GM19324 (cell line): ENCODE data around the gene TMEM200A.
"Not testable (repeated sequence)": the region's sequence is repeated elsewhere in the genome, so short reads cannot be mapped to it uniquely, and the experiment has no call there.

ENCODE experiments used
- ATAC-seq: cut with Tn5 transposase; IDR thresholded peaks from one replicate; pipeline ENCODE4 v1.9.1; 2021; ENCODE audit warnings: mild to moderate bottlenecking, moderate library complexity; ENCODE audit not compliant: unreplicated experiment, low FRiP score

Gene TMEM200A

DNA sequence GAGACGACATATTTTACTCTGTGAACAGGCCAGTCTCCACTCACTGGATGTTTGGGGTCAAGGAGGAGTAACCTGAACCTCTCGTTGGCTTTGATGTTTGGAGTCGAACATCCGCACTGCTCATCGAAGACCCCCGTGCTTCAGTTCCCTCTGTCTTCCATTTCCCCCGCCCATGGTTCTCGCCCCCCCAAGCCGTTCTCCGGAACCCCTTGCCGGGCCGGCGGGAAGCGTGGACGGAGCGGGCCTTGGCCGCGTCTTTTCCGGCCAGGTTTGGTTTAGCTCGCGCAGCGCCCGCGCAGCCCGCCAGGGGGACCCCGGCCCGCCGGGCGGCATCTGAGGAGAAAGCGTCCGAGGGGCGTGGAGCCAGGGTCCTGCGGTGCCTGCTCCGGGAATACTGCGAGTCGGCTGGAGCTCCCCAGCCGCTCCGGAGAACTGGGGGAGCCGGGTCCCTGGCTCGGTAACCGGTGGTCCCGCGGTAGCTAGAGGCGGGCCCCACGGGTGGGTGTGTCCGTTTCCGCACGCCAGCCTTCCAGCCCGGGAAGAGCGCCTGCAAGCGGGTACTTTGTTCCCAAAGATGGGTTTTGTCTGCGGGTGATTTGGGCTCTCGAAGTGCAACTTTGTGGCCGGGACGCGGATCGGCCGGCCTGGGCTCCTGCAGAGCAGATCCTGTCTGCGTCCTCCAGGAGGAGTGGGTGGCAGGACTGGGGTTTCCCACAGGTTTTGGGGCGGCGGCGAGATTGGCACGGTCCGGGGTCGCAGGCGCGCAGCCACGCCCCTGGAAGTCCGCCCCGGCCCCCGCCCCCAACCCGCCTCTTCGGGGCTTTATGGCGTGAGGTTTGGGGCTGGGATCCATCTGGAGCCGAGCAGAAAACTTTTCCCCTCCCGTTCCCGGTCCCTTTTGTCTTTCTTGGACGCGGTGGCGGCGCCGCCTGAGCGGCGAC, at the start of gene TMEM200A:
Gene TMEM200A, plus strand, starts transcription at position 852 of the 941 bp plus-strand sequence. CDS start 74,406 bp downstream, outside the sequence.
- ATAC-seq = peak; percentile 57

DNA sequence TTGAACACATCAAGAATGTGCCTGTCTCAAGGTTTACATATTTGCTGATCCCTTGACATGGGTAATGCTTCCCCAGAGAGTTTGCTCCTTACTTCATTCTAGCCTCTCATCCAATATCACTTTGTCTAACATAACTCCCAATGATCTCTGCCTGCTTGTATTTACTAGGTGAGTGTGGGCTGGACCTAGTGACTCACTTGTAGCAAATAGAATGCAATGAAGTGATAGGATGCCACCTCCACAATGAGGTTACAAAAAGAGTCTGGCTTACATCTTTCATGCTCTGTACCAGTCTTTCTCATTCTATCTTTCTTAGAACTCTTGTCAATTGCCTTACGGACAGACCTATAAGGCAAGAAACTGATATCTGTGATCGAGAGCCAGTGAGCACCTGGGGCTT, 44.9 kb upstream of the TMEM200A start:
- ATAC-seq = no peak

DNA sequence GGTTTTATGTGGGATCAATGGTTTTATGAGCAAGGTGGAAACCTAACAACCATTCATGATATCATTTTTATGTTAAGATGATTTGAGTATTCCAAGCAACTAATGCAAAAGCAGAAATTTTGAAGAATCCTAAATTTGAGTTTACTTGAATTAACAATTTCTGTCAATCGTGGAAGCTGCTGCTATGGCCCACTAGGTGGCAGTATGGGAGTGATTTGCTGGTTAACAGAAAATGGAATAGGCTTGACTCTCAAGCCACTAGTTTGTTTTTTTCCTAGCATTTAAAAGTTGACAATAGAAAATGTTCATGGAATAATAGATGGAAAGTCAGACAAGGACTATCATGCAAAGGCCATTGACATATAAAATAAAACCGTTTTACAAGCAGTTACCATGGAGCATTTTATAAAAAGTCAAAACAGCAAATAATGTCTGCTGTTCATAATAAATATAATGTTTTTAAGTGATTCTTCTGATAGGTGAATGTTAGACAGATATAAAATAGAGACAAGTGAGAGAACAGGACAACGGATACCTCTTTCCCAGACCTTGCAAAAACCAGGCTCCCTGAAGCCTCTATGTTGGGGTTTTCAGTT, 43.0 kb upstream of the TMEM200A start:
- no peak for ATAC-seq

DNA sequence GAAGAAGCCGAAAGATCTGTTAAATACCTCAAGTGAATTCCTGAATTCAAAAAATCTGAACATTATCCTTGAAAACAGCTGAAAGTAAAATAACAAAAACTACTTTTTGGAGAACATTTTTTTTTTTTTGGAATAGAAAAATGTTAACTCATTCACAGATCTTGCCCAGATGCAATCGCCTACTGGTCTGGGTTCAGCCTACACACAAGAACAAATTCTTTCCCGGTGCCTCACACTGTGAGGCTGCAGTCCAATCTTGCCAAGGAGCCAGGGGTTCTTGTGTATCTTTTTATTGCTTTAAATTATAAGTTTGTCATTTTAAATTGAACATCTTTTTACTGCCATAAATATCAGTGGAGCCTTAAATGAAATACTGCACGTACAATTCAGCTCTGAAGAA, 41.2 kb upstream of the TMEM200A start:
- ATAC-seq = no peak

DNA sequence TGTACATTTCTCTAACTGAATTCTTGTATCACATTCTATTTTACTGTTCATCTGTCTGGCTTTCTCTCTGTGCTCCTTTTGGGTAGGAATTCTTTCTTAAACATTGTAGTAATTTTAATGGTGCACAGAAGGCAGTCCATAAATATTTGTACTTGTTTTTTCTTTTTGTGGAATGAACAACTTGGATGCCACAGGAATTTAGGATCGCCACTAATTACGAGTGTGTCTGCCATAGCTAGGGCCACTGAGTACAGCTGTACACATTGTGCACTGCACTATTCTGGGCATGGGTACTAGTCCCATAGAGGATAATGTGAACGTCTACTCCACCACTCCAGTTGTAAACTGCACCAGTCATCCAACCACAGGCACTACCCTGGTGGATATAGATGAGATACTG, 39.3 kb upstream of the TMEM200A start:
- ATAC-seq = no peak

DNA sequence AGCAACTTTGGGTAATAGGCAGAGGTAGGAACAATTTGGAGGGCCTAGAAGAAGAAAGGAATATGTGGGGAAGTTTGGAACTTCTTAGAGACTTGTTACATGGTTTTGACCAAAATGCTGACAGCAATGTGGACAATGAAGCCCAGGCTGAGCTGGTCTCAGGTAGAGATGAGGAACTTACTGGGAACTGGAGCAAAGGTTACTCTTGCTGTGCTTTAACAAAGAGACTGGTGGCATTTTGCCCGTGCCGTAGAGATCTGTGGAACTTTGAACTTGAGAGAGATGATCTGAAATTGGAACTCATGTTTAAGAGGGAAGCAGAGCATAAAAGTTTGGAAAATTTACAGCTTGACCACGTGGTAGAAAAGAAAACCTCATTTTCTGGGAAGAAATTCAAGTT, 28.3 kb upstream of the TMEM200A start:
- no peak for ATAC-seq

DNA sequence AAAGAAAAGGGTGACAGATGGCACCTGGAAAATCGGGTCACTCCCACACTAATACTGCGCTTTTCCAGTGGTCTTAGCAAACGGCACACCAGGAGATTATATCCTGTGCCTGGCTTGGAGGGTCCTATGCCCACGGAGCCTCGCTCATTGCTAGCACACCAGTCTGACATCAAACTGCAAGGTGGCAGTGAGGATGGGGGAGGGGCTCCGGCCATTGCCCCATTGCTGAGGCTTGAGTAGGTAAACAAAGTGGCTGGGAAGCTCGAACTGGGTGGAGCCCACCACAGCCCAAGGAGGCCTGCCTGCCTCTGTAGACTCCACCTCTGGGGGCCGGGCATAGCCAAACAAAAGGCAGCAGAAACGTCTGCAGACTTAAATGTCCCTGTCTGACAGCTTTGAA, 19.5 kb upstream of the TMEM200A start:
- ATAC-seq = not testable (repeated sequence)

DNA sequence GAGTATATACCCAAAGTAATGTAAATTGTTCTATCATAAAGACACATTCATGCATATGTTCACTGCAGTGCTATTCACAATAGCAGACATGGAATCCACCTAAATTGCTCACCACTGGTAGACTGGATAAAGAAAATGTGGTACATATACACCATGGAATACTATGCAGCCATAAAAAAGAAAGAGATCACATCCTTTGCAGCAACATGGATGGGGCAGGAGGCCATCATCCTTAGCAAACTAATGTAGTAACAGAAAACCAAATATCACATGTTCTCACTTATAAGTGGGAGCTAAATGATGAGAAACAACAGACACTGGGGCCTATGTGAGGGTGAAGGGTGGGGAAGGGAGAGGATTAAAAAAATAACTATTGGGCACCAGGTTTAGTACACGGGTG, 11.5 kb upstream of the TMEM200A start:
- no peak for ATAC-seq

DNA sequence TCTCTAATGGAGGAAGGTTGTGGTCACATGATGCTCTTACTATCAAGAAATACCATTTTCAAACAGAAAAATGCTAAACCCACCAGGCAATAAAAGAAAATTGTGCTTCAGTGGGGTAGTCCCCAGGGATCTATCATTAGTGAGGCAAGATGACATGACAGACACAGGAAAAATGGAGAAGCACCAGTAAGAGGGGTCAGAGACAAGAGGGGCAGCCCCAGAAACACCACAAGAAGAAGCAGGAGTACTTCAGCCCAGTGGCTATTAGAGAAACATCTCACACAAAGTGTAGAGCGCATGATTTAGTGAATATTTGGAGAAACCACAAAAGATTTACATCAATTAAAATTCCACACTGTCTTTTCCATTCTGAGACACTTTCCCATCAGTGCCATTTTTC, 10.2 kb upstream of the TMEM200A start:
- no peak for ATAC-seq

DNA sequence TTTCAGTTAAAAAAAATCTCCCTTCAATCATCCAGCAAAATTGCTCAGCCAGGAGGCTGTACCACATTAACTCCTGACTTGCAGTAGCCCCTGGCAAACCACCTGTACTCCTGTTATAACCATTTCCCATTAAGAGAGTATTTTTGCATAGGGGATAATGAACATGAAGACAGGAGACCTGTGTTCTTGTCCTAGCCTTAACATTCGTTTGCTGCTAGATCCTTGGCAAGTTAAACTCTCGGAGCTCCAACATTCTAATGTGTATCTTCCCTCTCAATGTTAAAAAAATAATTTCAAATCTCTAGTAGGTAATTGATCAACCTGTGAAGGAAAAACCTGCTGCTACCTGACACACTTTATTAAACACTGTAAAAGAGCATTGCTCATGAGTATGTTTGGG, 8.4 kb upstream of the TMEM200A start:
- no peak for ATAC-seq

DNA sequence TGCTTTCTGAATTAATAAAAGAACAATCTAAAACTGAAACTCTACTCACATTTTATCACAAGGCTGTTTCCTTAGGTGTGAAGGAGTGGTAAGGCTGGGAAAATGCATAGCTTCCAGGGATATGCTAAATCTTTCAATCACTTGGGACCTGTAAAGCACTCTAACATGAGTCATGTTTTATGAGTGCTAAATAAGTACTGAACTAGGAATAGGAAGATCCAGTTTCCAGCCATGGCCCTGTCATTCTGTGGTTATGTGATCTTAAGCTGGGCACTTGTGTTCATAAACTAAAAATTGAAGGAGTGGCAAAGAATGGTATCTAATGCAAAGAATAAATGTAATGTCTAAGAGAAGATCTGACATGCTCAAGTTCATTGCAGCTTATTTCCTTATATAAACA, 6.1 kb upstream of the TMEM200A start:
- no peak for ATAC-seq

DNA sequence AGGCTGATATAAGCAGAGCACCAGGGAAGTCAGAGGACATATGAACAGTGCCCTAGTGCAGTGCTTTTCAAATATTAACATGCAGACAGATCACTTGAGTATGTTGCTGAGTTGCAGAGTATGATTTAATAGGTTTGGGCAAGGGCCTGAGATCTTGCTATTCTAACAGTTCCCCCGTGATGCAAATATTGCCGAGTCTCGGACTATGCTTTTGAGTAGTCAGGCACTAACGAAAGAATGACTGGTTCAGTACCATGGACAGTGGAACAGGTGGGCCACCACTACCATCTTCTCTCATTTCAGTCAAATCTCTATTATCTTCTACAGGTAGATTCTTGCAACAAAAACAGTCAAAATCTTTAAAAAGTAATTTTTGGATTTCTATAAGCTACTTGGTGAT, 3.7 kb upstream of the TMEM200A start:
- ATAC-seq = no peak

DNA sequence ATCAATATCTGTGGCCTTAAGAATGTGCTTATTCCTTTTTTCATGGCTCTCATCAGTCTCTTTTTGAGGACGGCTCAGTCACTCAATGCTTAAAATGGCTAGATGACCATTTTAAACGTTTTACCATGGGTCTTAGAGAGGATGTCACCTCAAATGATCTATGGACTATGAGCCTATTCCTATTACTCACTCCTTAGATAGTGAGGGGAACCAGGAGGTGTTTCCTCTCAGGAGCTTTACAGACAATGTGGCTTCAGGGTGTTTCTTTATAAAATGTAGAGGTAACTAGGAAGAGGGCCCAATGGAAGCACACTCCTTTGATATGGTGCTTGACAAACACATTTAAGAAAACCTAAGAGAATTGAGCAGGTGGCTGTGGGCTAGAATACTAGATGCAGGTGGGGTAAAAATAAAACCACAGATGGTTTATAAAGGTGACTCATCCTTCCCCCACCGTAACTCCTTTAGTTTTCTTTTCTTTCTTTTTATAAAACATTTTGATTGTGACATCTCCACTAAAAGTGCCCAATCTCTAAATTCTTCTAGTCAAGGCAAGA, 1.5 kb upstream of the TMEM200A start:
- no peak for ATAC-seq

DNA sequence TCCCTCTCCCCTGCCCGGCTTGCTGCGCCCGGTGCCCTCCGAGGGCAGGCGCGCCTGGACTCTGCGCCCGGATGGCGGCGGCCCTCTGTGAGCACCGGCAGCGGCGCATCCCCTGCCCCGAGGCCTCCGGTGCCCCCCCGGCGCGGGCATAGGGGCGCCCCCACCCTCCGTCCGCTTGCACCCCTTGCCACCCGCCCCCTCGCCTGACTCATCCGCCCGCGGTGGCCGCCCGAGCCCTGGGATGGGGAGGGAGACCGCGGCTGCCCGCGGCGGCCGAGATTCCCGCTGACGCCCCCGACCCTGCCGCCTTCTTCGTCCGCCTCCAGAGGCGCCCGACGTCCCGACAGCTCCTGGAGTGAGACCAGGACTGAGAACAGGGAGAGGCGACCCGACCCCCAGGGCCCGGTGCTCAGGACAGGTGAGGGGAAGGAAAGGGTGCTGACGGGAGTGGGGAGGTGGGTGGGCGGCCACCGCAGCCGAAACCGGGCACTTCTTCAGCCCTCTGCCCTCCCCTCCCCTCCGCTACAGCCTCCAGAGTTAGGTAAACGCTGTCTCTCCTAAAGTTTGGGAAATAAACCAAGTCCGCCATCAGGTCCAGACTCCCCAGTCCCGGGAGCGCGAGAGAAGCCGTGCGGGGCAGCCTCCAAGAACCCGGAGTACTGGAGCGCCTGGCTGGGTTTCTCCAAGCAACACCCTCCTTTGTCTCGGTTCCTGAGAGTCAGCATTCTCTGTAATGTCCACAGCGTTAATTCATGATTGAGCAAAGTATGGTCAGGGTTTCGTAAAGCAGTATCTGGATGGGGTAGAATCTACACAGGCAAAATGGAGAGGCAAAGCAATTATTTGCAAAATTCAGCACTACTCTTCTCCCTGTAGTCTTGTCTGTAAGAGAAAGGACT, 539 bp downstream of the TMEM200A start:
- peak; percentile 18 for ATAC-seq

DNA sequence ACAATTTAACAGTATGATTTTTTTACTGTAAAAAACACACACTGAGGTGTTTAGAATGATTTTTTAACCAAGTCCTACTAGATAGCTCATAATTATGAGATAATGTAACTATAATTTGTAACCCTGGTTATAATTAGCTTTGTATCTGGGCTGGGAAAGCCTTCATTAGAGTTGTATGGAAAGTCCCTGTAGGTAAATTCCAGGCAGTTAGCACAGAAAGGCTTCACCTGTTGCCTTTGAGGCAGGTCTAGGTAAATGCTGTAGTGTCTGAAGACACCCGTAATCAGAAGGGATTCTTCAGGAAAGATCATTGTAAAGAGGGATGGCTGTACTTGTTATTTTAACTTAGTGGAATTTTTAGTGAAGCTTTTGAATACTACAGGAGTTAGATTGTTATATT, 1.9 kb downstream of the TMEM200A start:
- no peak for ATAC-seq

DNA sequence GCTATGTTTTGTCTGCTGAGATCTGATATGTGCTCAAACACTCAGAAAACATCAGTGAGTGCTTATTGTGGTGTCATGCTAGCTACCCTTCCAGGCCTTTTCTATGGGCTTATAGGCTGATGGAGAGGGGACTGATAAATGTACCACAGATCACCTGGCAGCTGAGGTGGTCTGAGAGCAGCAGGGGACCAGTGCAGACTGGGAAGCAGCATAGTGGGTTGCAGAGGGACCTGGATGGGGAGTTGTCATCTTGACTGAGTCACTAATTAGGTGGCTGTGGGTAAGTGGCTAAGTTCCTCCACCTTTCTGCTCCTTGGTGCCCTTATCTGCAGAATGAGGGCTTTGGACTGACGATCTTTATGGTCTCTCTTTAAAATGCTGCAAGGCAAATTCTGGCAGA, 2.8 kb downstream of the TMEM200A start:
- no peak for ATAC-seq

DNA sequence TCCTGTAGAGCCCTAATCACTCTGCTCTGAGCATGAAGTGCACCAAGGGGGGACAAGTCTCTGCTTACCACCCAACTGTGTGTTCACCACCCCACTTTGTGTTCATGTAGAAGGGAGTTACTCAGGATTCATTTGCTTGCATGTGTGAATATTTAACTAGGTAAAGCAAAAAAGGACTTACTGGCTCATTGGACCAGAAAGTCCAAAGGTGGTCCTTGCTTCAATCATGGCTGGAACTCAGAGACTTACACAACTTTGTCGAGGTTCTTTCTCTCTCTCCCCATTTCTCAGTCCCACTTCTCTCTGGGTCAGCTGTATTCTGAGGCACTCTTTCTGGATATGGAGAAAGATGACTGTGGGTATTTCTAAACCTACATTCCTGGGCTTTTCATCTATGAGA, 4.0 kb downstream of the TMEM200A start:
- ATAC-seq = peak; percentile 37

DNA sequence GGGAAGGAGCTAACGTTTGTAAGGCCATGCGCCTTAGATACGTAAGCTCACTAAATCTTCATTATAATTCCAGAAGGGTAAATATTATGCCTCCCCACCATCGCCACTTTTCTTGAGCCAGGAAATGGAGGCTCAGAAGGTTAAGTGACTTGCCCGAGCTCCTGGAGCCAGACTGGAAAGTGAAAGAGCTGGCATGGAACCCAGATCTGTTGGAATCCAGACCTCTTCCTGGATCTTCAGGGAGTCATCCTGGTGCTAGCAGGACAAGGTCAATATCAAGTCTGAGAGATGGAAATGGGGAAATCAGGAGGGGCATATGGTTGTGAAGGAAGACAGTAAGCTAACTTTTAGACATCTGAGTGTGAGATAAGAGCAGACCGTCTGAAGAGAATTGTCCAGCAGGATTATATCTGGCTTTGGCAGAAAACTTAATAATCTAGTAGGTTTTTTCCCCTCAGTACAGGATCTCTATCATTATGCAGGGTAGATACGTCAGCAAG, 6.2 kb downstream of the TMEM200A start:
- ATAC-seq = no peak

DNA sequence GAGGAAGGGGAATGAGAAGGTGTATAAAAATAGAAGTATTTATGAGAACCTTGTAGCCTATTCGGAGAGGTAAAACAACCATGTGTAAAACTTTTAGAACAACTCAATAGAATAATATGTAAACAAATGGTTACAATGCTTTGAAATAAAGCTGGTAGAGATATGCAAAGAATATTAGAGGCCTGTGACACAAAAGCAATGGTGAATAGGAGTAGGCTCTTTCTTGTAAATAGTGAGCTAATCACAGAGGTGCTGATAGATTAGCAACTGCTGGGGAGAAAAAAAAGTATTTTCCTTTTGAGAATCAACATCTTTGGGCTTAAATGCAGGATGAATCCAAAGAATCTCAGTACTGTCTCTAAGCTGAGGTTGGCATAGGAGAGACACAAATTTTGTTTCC, 7.0 kb downstream of the TMEM200A start:
- ATAC-seq = no peak

DNA sequence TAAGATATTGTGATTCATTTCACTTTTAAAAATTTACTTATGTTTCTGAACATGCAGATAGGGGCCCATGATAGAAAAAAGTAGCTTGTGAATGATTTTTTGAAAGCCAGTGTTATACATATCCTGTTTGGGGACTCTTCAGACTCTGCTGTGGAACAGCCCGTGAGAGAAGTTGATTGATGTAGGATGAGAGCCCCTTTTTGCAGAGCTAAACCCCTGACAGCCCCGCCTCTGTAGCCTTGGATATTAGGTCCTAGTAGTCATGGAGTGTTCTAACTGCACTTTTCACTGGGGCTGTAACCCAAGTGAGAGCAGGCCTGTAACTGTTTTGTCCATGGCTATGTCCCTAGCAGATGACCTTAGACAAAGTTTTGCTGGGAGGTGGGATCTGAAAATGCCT, 8.2 kb downstream of the TMEM200A start:
- no peak for ATAC-seq
